Vagina (tissue), 2 donors: Measurements from ENCODE around the gene ZNF397.

Source experiments
- CTCF ChIP-seq, 3 experiments: fragments of 450-650 bp in 2 of 3; fragments of 200-600 bp in 1 of 3; sonication (generic) in 1 of 3; IDR thresholded peaks; one replicate each; pipeline ENCODE4 v1.5.1; 2017 to 2019; ENCODE audit warnings: antibody characterized with exemption in 3 of 3, mild to moderate bottlenecking in 2 of 3, moderate library complexity in 2 of 3
- POLR2AphosphoS5 ChIP-seq, 2 donors: sonication (generic); formaldehyde crosslinking; IDR thresholded peaks; one replicate each; pipeline ENCODE4 v1.9.0; 2017; ENCODE audit warnings: antibody characterized with exemption in 2 of 2, mild to moderate bottlenecking in 2 of 2, low read depth in 1 of 2; ENCODE audit not compliant: insufficient read depth in 1 of 2

DNA sequence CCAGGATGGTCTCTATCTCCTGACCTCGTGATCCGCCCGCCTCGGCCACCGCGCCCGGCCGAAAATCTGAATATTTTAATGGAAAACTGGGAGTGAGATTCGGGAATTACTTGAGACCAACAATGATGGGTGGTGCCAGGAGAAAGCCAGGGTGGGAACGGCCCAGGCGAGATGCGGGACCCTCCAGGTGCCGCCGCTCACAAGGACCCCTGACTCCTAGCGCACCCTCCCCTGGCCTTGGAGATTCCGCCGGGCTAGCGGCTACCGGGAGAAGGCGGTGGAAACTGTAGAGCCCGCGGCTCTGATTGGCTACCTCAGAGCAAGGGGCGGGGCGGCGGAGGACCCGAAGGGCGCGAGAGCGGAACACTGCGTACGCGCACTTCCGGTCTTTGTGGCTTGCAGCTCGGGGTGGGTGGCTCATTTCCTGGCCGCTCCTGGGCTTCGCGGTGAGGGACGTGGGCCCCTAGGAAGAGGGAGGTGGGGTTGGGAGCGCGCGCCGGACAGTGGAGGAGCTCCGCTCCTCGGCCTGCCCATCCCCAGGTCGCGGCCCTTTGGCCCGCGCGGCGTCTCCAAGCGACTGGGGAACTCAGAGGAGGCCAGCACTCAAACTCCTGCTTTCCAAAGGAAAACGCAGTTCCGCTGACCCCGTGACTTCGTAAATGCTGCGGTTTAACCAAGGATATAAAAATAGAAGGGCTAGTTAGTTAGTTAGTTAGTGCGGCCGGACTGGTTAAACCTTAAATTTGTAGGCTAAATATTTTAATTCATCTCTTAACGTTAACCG is at the start of gene ZNF397:
- peak; percentile 81 to 99 for TF ChIP-seq POLR2AphosphoS5 (IDR thresholded peaks at IDR 0.05; ENCODE audit: insufficient read depth in 1 of 2, low read depth in 1 of 2)
- peak in 1 of 3 experiments; percentile 1 for TF ChIP-seq CTCF (IDR thresholded peaks at IDR 0.05)
